SHP77 (cell line): ENCODE results near the gene OPN3.

ENCODE experiments used
- DNase-seq, 2 experiments: peaks; one replicate each; lab custom pipeline; 2025; lab: John Stamatoyannopoulos, UW

The OPN3 gene

GRCh38 chr1:241589521-241589920 is 50.6 kb downstream of the OPN3 start:
- no peak for DNase-seq

GRCh38 chr1:241586905-241587512 is 53.2 kb downstream of the OPN3 start:
- no peak for DNase-seq

GRCh38 chr1:241582921-241583321 is 57.2 kb downstream of the OPN3 start:
- no peak for DNase-seq

GRCh38 chr1:241579434-241579833 is 60.7 kb downstream of the OPN3 start:
- DNase-seq: no peak

GRCh38 chr1:241574154-241574553 is 66.0 kb downstream of the OPN3 start:
- no peak for DNase-seq

- DNase-seq: no peak
Measured at GRCh38 chr1:241569848-241570247, 70.3 kb downstream of the OPN3 start.

GRCh38 chr1:241560849-241561187 is 79.4 kb downstream of the OPN3 start:
- DNase-seq: no peak

- no peak for DNase-seq
Measured at GRCh38 chr1:241560146-241560848, 79.9 kb downstream of the OPN3 start.

GRCh38 chr1:241557551-241558193 is 82.5 kb downstream of the OPN3 start:
- no peak for DNase-seq

GRCh38 chr1:241557031-241557430 is 83.1 kb downstream of the OPN3 start:
- DNase-seq: no peak

- DNase-seq: no peak
Measured at GRCh38 chr1:241555526-241555925, 84.6 kb downstream of the OPN3 start.

GRCh38 chr1:241553886-241554592 is 86.1 kb downstream of the OPN3 start:
- DNase-seq: no peak

GRCh38 chr1:241551759-241552638 is 88.2 kb downstream of the OPN3 start:
- DNase-seq: no peak

- no peak for DNase-seq
Measured at GRCh38 chr1:241550318-241550717, 89.9 kb downstream of the OPN3 start.

- no peak for DNase-seq
Measured at GRCh38 chr1:241548008-241548407, 92.2 kb downstream of the OPN3 start.
